Testis (tissue), 3 donors: Measurements from ENCODE around the gene MBD3L4. TPM values are rescaled to one million over a fixed set of nuclear protein-coding genes. Genes with fewer than 3 reads are reported as not detected.

Experiments used
- polyA plus RNA-seq: library from polyadenylated mRNA; stranded (reverse); fragments of 350-450 nt; fragmentation: Illumina TruSeq; extraction: RNeasy Lipid Tissue Mini Kit (QIAGEN cat#74804); gene quantifications from one replicate; pipeline ENCODE4 v1.2.3, GENCODE V29; 2014; ENCODE audit warnings: low read depth, low replicate concordance; ENCODE audit not compliant: insufficient read depth
- total RNA-seq, 2 donors: library from RNA; depleted of rRNA; stranded (reverse); fragments of >200 nt; gene quantifications; one replicate each; pipeline ENCODE4 v1.2.3, GENCODE V29; 2016

The MBD3L4 gene
- total and polyA plus RNA-seq, 3 donors from 2014 or later, result not detected

Other genes with a start within 250 kb of the MBD3L4 start
- 1 to 10 TPM; 1.4 to 5.0 TPM for gene ADGRE1, start 152.6 kb downstream of the MBD3L4 start, total RNA-seq
- gene ADGRE1, start 152.6 kb downstream of the MBD3L4 start, polyA plus RNA-seq, result 1.5 TPM
- gene MBD3L2B, start 18.7 kb downstream of the MBD3L4 start, total RNA-seq, result not detected
- not detected for gene MBD3L2B, start 18.7 kb downstream of the MBD3L4 start, polyA plus RNA-seq
- not detected for gene MBD3L5, start 9.6 kb downstream of the MBD3L4 start, total RNA-seq
- not detected for gene MBD3L5, start 9.6 kb downstream of the MBD3L4 start, polyA plus RNA-seq
- gene MBD3L2, start 9.1 kb upstream of the MBD3L4 start, total RNA-seq, result not detected
- gene MBD3L2, start 9.1 kb upstream of the MBD3L4 start, polyA plus RNA-seq, result not detected
- gene MBD3L3, start 18.5 kb upstream of the MBD3L4 start, total RNA-seq, result 1 to 10 TPM; 2.2 to 2.6 TPM
- not detected for gene MBD3L3, start 18.5 kb upstream of the MBD3L4 start, polyA plus RNA-seq
- 10 to 100 TPM; 20.8 to 21.0 TPM for gene ZNF557, start 29.5 kb upstream of the MBD3L4 start, total RNA-seq
- 5.6 TPM for gene ZNF557, start 29.5 kb upstream of the MBD3L4 start, polyA plus RNA-seq